H9 (cell line): ENCODE data around the gene RPGRIP1L. TPM values are rescaled to one million over a fixed set of nuclear protein-coding genes. Genes with fewer than 3 reads are reported as not detected.

ENCODE experiments used
- DNase-seq: peaks from one replicate; pipeline ENCODE4 v3.0.0-alpha.2; 2017
- H2AFZ ChIP-seq: one replicate; pipeline ENCODE4 v1.6.1; 2013; ENCODE audit warnings: mild to moderate bottlenecking, low read length, control low read depth, moderate library complexity
- H2AK5ac ChIP-seq: 2 replicates; pipeline ENCODE4 v1.6.1; 2013; ENCODE audit warnings: low read length, control low read depth, mixed read lengths; ENCODE audit not compliant: insufficient read length
- H2BK120ac ChIP-seq: one replicate; pipeline ENCODE4 v1.6.1; 2013; ENCODE audit warnings: low read depth, mild to moderate bottlenecking, low read length, control low read depth, inconsistent platforms; ENCODE audit not compliant: poor library complexity, severe bottlenecking
- H2BK12ac ChIP-seq: 2 replicates; pipeline ENCODE4 v1.6.1; 2013; ENCODE audit warnings: low read length, control low read depth, mixed read lengths, low read depth; ENCODE audit not compliant: insufficient read length
- H2BK15ac ChIP-seq: 2 replicates; pipeline ENCODE4 v1.6.1; 2013; ENCODE audit warnings: low read depth, low read length, control low read depth
- H2BK20ac ChIP-seq: one replicate; pipeline ENCODE4 v1.6.1; 2013; ENCODE audit warnings: low read depth, mild to moderate bottlenecking, low read length, control low read depth, inconsistent platforms; ENCODE audit not compliant: poor library complexity, severe bottlenecking
- H2BK5ac ChIP-seq: 2 replicates; pipeline ENCODE4 v1.6.1; 2013; ENCODE audit warnings: low read length, control low read depth, mixed read lengths; ENCODE audit not compliant: insufficient read length
- H3K14ac ChIP-seq: 2 replicates; pipeline ENCODE4 v1.6.1; 2013; ENCODE audit warnings: low read length, control low read depth; ENCODE audit not compliant: insufficient read depth
- H3K18ac ChIP-seq: 2 replicates; pipeline ENCODE4 v1.6.1; 2013; ENCODE audit warnings: low read depth, mild to moderate bottlenecking, mixed read lengths, low read length, control low read depth; ENCODE audit not compliant: insufficient read length
- H3K23ac ChIP-seq: 2 replicates; pipeline ENCODE4 v1.6.1; 2013; ENCODE audit warnings: low read length, control low read depth, mixed read lengths, low read depth; ENCODE audit not compliant: insufficient read length
- H3K23me2 ChIP-seq: 2 replicates; pipeline ENCODE4 v1.6.1; 2013; ENCODE audit warnings: low read depth, mild to moderate bottlenecking, mixed read lengths, low read length, control low read depth; ENCODE audit not compliant: insufficient read length, poor library complexity, severe bottlenecking
- H3K27ac ChIP-seq: 2 replicates; pipeline ENCODE4 v1.5.1; 2013; ENCODE audit warnings: low read length, control low read depth, mixed read lengths, low read depth; ENCODE audit not compliant: insufficient read length
- H3K27me3 ChIP-seq: 2 replicates; pipeline ENCODE4 v1.6.1; 2013; ENCODE audit warnings: low read length, control low read depth, inconsistent platforms; ENCODE audit not compliant: insufficient read depth
- H3K4ac ChIP-seq: 2 replicates; pipeline ENCODE4 v1.6.1; 2013; ENCODE audit warnings: low read depth, mild to moderate bottlenecking, control low read depth, inconsistent platforms, low read length, moderate library complexity
- H3K4me1 ChIP-seq: 2 replicates; pipeline ENCODE4 v1.6.1; 2013; ENCODE audit warnings: low read length, control low read depth, inconsistent platforms; ENCODE audit not compliant: insufficient read depth
- H3K4me2 ChIP-seq: 2 replicates; pipeline ENCODE4 v1.6.1; 2013; ENCODE audit warnings: low read length, control low read depth, mixed read lengths; ENCODE audit not compliant: insufficient read length, insufficient read depth
- H3K56ac ChIP-seq: 2 replicates; pipeline ENCODE4 v1.6.1; 2013; ENCODE audit warnings: low read depth, mild to moderate bottlenecking, mixed read lengths, low read length, control low read depth; ENCODE audit not compliant: insufficient read length
- H3K79me1 ChIP-seq: 2 replicates; pipeline ENCODE4 v1.6.1; 2013; ENCODE audit warnings: low read depth, mild to moderate bottlenecking, moderate library complexity, low read length, control low read depth, inconsistent platforms; ENCODE audit not compliant: insufficient read depth, poor library complexity, severe bottlenecking
- H3K79me2 ChIP-seq: 2 replicates; pipeline ENCODE4 v1.6.1; 2013; ENCODE audit warnings: low read length, control low read depth, inconsistent platforms; ENCODE audit not compliant: insufficient read depth
- H3K9ac ChIP-seq: 2 replicates; pipeline ENCODE4 v1.6.1; 2013; ENCODE audit warnings: low read length, control low read depth, mixed read lengths; ENCODE audit not compliant: insufficient read length; ENCODE audit errors: extremely low read depth
- H3K9me3 ChIP-seq: one replicate; pipeline ENCODE4 v1.6.1; 2013; ENCODE audit warnings: low read depth, low read length, inconsistent platforms; ENCODE audit not compliant: control insufficient read depth
- H3T11ph ChIP-seq: one replicate; pipeline ENCODE4 v1.6.1; 2013; ENCODE audit warnings: mild to moderate bottlenecking, low read length, control low read depth, inconsistent platforms
- H4K20me1 ChIP-seq: one replicate; pipeline ENCODE4 v1.6.1; 2013; ENCODE audit not compliant: control insufficient read depth, insufficient read length, insufficient read depth
- H4K5ac ChIP-seq: 2 replicates; pipeline ENCODE4 v1.6.1; 2013; ENCODE audit warnings: low read depth, mild to moderate bottlenecking, mixed read lengths, low read length, control low read depth; ENCODE audit not compliant: insufficient read length
- H4K8ac ChIP-seq: replicated peaks from 2 replicates; pipeline ENCODE4 v1.6.1; 2013; ENCODE audit warnings: low read length, control low read depth, mixed read lengths, low read depth; ENCODE audit not compliant: insufficient read length
- H4K91ac ChIP-seq: 2 replicates; pipeline ENCODE4 v1.6.1; 2013; ENCODE audit warnings: low read depth, mild to moderate bottlenecking, moderate library complexity, mixed read lengths, low read length, control low read depth; ENCODE audit not compliant: insufficient read length
- H3K27ac Mint-ChIP-seq, 3 experiments: 2 replicates in 2 of 3; 3 replicates in 1 of 3; pipeline ENCODE4 v1.8.0; 2020 to 2021; ENCODE audit warnings: mixed read lengths in 3 of 3, mild to moderate bottlenecking in 1 of 3, moderate library complexity in 1 of 3
- H3K27me3 Mint-ChIP-seq: 2 replicates; pipeline ENCODE4 v1.8.0; 2021; ENCODE audit warnings: low read depth, mild to moderate bottlenecking, moderate library complexity, mixed read lengths
- H3K36me3 Mint-ChIP-seq, 3 experiments: 2 replicates in 2 of 3; 3 replicates in 1 of 3; pipeline ENCODE4 v1.8.0; 2020 to 2021; ENCODE audit warnings: low read depth in 3 of 3, mixed read lengths in 3 of 3; ENCODE audit not compliant: insufficient read depth in 1 of 3
- H3K4me1 Mint-ChIP-seq, 2 experiments: 2 replicates each; pipeline ENCODE4 v1.8.0; 2020; ENCODE audit warnings: mixed read lengths in 2 of 2
- H3K4me3 Mint-ChIP-seq, 2 experiments: 2 replicates in 1 of 2; 3 replicates in 1 of 2; pipeline ENCODE4 v1.8.0; 2020 to 2021; ENCODE audit warnings: mild to moderate bottlenecking in 2 of 2, mixed read lengths in 2 of 2, moderate library complexity in 1 of 2
- H3K9me3 Mint-ChIP-seq, 2 experiments: 2 replicates in 1 of 2; 3 replicates in 1 of 2; pipeline ENCODE4 v1.8.0; 2020; ENCODE audit warnings: mild to moderate bottlenecking in 2 of 2, mixed read lengths in 2 of 2, moderate library complexity in 1 of 2
- WGBS: extraction: QIAGEN DNeasy Blood & Tissue Kit; methylation state at CpG from one replicate; pipeline ENCODE4 v1.1.7; 2013; ENCODE audit warnings: missing lambda C conversion rate, low lambda C conversion rate, mixed read lengths; ENCODE audit not compliant: insufficient read length; ENCODE audit errors: extremely low coverage; 5-methylcytosine and 5-hydroxymethylcytosine counted together
- total RNA-seq: library from RNA; stranded (reverse); gene quantifications from 2 replicates; pipeline ENCODE4 v1.2.1, GENCODE V29; 2021
- TF ChIP-seq, protein P1 (sequence below): fragments of 200-600 bp; sonication (generic); conservative IDR thresholded peaks from 3 replicates; pipeline ENCODE4 v1.8.0; 2021; ENCODE audit warnings: antibody characterized with exemption, mild to moderate bottlenecking

The RPGRIP1L gene
- total RNA-seq, 1 experiment from 2014 or later = 11.7 TPM

GRCh38 chr16:53598511-53599275 lies 105.0 kb downstream of the RPGRIP1L start:
- H4K91ac ChIP-seq = no peak overlapping the region
- no peak overlapping the region for H3K56ac ChIP-seq
- no peaks in the 10 kb centered on the region for H3K79me2 ChIP-seq
- H2BK5ac ChIP-seq = no peak overlapping the region
- no peak overlapping the region for H2AK5ac ChIP-seq
- H4K5ac ChIP-seq = no peak overlapping the region
- no peaks in the 10 kb centered on the region for H3K23me2 ChIP-seq
- H3K23ac ChIP-seq = no peak overlapping the region
- Mint-ChIP-seq H3K27me3 (no peaks in the 10 kb centered on the region), H3K4me3 (no peak overlapping the region), H3K4me1 (no peaks in the 10 kb centered on the region), H3K36me3 (peaks cover 0 to 25% (median 2%) of the 10 kb centered on the region in 3 experiments; a peak in 6 of 7 replicates), H3K27ac (no peak overlapping the region), H3K9me3 (peaks cover 16 to 19% of the 10 kb centered on the region in 2 experiments; a peak in 3 of 5 replicates)
- H3K79me1 ChIP-seq = no peaks in the 10 kb centered on the region
- H4K8ac ChIP-seq = no peak overlapping the region
- H3K14ac ChIP-seq = no peak overlapping the region
- H3K4me2 ChIP-seq = no peak overlapping the region
- H3K4me1 ChIP-seq = no peaks in the 10 kb centered on the region
- H3K9ac ChIP-seq = no peak overlapping the region
- TF ChIP-seq, protein P1, sequence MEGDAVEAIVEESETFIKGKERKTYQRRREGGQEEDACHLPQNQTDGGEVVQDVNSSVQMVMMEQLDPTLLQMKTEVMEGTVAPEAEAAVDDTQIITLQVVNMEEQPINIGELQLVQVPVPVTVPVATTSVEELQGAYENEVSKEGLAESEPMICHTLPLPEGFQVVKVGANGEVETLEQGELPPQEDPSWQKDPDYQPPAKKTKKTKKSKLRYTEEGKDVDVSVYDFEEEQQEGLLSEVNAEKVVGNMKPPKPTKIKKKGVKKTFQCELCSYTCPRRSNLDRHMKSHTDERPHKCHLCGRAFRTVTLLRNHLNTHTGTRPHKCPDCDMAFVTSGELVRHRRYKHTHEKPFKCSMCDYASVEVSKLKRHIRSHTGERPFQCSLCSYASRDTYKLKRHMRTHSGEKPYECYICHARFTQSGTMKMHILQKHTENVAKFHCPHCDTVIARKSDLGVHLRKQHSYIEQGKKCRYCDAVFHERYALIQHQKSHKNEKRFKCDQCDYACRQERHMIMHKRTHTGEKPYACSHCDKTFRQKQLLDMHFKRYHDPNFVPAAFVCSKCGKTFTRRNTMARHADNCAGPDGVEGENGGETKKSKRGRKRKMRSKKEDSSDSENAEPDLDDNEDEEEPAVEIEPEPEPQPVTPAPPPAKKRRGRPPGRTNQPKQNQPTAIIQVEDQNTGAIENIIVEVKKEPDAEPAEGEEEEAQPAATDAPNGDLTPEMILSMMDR = no peak
- no peak overlapping the region for H3T11ph ChIP-seq
- WGBS = no CpG with 5 or more reads among the region's 3 CpGs
- DNase-seq = no peak
- no peak overlapping the region for H3K18ac ChIP-seq
- no peak overlapping the region for H3K4ac ChIP-seq
- H2BK12ac ChIP-seq = no peak overlapping the region
- no peak overlapping the region for H2BK120ac ChIP-seq
- no peaks in the 10 kb centered on the region for H3K9me3 ChIP-seq
- no peak overlapping the region for H3K27ac ChIP-seq
- no peak overlapping the region for H2BK15ac ChIP-seq
- H4K20me1 ChIP-seq = no peaks in the 10 kb centered on the region
- no peak overlapping the region for H2BK20ac ChIP-seq
- no peaks in the 10 kb centered on the region for H3K27me3 ChIP-seq
- no peak overlapping the region for H2AFZ ChIP-seq
